Lower lobe of right lung (tissue), 2 donors: Measurements from ENCODE around the gene SMG6. TPM values are rescaled to one million over a fixed set of nuclear protein-coding genes. Genes with fewer than 3 reads are reported as not detected.

Experiments used
- ATAC-seq, 2 donors: fragments of 200-7000 bp; cut with Tn5 transposase; one replicate each; pipeline ENCODE4 v1.9.1; 2020 to 2022; ENCODE audit warnings: mild to moderate bottlenecking in 2 of 2, moderate library complexity in 2 of 2
- DNase-seq: peaks from one replicate; pipeline ENCODE4 v3.0.0-alpha.2; 2020
- H3K27ac ChIP-seq: fragments of 200-600 bp; one replicate; pipeline ENCODE4 v1.8.0; 2022
- H3K27me3 ChIP-seq: fragments of 200-600 bp; one replicate; pipeline ENCODE4 v1.8.0; 2022; ENCODE audit warnings: low read depth
- H3K36me3 ChIP-seq: fragments of 200-600 bp; one replicate; pipeline ENCODE4 v1.8.0; 2022; ENCODE audit warnings: mild to moderate bottlenecking
- H3K4me1 ChIP-seq: fragments of 200-600 bp; one replicate; pipeline ENCODE4 v1.8.0; 2022
- H3K4me3 ChIP-seq: fragments of 200-600 bp; one replicate; pipeline ENCODE4 v1.8.0; 2022; ENCODE audit warnings: mild to moderate bottlenecking
- H3K9me3 ChIP-seq: fragments of 200-600 bp; one replicate; pipeline ENCODE4 v1.8.0; 2022
- intact Hi-C: fragments of 100-400 bp; cut with DNase I; formaldehyde crosslinking; loops from one replicate; pipeline ENCODE4 v1.11.0; 2022
- total RNA-seq: library from RNA; stranded (reverse); fragmentation: NEBNext Ultra II Directional; extraction: Animal tissue kit (Norgen Biotek cat#: 25700); gene quantifications from one replicate; pipeline ENCODE4 v1.2.1, GENCODE V29; 2021
- TF ChIP-seq, protein P1 (sequence below): fragments of 200-600 bp; IDR thresholded peaks from one replicate; pipeline ENCODE4 v1.8.0; 2022; ENCODE audit warnings: antibody characterized with exemption, mild to moderate bottlenecking
- donor health status: DM: no; HTN: yes; CAD: no; lungs with severe emphysema.

SMG6 gene
- total RNA-seq, 1 donor from 2014 or later: 33.8 TPM

DNA sequence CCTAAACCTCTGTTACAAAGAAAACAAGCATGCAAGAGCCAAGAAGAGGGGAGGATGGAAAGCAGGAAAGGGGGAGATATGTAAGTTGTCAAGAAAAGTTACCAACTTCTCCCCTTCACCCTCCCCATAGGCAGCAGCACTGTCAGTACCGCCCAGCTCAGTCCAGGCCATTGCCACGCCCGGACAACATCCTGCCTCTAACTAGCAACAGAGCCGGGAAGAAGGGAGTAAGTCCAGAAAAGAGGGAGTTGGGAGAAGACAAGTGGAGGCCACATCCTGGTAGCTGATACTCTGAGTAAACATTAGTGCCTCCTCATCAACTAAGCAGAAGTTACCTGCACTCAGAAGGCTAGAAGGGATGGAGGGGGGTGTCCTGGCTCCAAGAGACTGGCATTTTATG, 113.6 kb downstream of the SMG6 start:
- TF ChIP-seq, protein P1, sequence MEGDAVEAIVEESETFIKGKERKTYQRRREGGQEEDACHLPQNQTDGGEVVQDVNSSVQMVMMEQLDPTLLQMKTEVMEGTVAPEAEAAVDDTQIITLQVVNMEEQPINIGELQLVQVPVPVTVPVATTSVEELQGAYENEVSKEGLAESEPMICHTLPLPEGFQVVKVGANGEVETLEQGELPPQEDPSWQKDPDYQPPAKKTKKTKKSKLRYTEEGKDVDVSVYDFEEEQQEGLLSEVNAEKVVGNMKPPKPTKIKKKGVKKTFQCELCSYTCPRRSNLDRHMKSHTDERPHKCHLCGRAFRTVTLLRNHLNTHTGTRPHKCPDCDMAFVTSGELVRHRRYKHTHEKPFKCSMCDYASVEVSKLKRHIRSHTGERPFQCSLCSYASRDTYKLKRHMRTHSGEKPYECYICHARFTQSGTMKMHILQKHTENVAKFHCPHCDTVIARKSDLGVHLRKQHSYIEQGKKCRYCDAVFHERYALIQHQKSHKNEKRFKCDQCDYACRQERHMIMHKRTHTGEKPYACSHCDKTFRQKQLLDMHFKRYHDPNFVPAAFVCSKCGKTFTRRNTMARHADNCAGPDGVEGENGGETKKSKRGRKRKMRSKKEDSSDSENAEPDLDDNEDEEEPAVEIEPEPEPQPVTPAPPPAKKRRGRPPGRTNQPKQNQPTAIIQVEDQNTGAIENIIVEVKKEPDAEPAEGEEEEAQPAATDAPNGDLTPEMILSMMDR: no peak
- peak in 1 of 2 donors; percentile 11 for ATAC-seq
- H3K27ac ChIP-seq: peak overlapping the region; percentile 66
- intact Hi-C loops: no loop called here
- no peak for DNase-seq
- H3K4me3 ChIP-seq: no peak overlapping the region
- no peaks in the 10 kb centered on the region for H3K9me3 ChIP-seq
- H3K27me3 ChIP-seq: no peaks in the 10 kb centered on the region
- H3K4me1 ChIP-seq: peaks cover 53% of the 10 kb centered on the region
- H3K36me3 ChIP-seq: peaks cover 25% of the 10 kb centered on the region

DNA sequence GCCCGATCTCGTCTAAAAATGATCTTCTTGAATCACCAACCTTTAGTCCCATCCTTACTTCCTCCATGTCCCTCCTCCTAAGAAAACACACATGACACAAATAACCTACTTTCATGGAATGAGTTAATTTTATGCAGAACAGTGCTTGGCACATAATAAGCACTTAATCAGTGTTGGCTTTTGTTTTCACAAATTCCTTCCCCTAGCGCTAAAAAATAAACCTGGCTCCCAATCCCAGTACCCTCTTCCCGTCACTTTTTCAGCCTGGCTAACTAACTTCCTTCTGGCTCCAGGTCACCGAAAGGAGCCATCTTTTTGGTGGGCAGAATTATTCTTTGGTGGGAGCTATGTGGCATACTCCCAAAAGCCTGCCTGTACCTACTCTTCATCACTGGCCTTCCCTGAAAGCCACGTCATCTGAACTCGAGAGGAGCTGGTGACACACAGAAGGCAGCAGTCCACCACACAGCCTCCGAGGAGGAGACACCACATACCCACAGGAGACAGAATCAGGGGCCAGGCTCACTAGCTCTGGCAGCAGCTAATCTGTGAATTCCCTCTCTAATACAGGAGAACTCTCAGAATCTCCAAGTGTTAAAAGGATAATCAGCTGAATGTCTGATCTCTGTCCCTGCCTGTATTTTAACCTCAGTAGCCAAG, 114.5 kb downstream of the SMG6 start:
- no peak for DNase-seq
- Histone ChIP-seq H3K27ac (peak overlapping the region; percentile 66), H3K36me3 (peaks cover 25% of the 10 kb centered on the region), H3K9me3 (no peaks in the 10 kb centered on the region), H3K4me3 (no peak overlapping the region), H3K4me1 (peaks cover 49% of the 10 kb centered on the region), H3K27me3 (no peaks in the 10 kb centered on the region)
- intact Hi-C loops: no loop called here
- ATAC-seq: no peak
- TF ChIP-seq, protein P1: no peak

DNA sequence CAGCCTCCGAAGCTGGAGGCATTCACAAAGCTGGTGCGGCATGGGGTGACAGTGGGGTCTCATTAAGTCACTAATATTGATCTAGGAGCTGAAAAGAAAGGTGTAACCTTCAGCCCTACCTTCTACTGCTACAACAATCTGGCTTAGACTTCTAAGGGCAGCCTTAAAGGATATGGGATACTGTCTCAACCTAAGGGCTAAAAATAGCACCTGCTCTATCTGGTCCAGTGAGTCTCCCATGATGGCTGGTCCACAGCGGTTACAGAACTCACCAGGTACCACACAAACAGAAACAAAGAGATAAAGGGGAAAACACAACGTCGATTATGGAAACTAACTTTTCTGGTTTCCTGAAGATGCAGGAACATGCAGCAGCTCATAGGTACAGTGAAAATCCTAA, 115.8 kb downstream of the SMG6 start:
- Histone ChIP-seq H3K36me3 (peaks cover 20% of the 10 kb centered on the region), H3K27ac (no peak overlapping the region), H3K4me3 (no peak overlapping the region), H3K27me3 (no peaks in the 10 kb centered on the region), H3K4me1 (peaks cover 45% of the 10 kb centered on the region), H3K9me3 (no peaks in the 10 kb centered on the region)
- ATAC-seq: no peak
- no peak for DNase-seq
- intact Hi-C loops: no loop called here
- TF ChIP-seq, protein P1: no peak

DNA sequence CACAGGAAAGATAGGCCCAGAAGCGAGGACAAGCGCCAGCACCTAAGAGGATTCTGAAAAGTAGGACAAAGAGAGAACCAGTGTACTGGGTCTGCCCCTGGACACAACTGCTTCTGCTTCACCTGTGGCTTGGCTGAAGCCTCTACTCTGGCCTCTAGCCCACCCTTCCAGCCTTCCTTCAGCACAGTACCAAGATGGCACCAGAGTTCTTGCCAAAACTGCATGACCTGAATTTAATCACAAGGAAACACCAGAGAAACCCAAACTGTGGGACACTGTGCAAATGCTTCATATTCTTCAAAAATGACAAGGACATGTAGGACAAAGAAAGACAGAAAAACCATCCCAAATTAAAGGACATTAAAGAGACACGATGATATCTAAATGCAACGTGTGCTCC, 116.6 kb downstream of the SMG6 start:
- H3K36me3 ChIP-seq: peaks cover 20% of the 10 kb centered on the region
- TF ChIP-seq, protein P1: no peak

DNA sequence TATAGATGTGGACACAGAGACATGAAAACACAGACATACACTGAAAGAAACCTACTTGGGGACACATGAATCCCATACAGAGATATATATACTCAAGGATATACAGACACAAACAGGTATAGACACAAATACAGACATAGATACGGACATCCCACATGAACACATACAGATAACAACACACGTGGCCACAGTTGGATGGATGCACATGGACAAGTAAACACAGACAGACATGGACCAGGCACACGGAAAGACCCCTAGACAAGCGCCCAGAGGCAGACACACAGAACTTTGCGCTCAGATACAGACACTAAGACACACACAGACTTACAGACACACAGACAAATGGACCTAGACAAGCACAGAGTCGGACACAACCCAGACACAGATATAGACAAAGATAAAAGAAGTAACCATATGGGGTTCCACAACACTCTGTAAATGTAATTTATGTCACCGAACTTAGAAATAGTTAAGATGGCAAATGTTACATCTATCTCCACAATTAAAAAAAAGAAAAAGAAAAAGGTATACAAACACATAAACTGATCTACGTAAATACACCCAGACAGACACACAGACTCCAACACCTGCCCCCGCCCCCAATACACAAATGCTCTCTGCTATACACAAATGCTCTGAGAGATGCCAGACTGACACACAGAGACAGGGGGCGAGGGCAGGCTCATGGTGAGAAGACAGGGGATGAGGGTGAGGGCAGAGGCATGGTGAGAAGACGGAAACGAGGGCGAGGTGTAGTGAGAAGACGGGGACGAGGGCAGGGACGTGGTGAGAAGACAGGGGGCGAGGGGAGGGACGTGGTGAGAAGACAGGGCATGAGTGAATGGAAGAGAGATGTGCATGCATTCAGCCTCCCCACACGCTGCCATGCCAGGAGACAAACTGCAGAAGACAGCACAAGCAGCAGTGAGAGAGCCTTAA, 118.3 kb downstream of the SMG6 start:
- Histone ChIP-seq H3K4me1 (peaks cover 45% of the 10 kb centered on the region), H3K27ac (no peak overlapping the region), H3K36me3 (peaks cover 20% of the 10 kb centered on the region), H3K27me3 (no peaks in the 10 kb centered on the region), H3K4me3 (no peak overlapping the region), H3K9me3 (no peaks in the 10 kb centered on the region)
- ATAC-seq: no peak
- DNase-seq: no peak
- TF ChIP-seq, protein P1: no peak
- intact Hi-C loops: no loop called here

More for the DNA sequence above, 116.6 kb downstream of the SMG6 start:
- Histone ChIP-seq H3K27me3 (no peaks in the 10 kb centered on the region), H3K27ac (no peak overlapping the region), H3K4me3 (no peak overlapping the region), H3K4me1 (peaks cover 45% of the 10 kb centered on the region), H3K9me3 (no peaks in the 10 kb centered on the region)
- intact Hi-C loops: no loop called here
- no peak for DNase-seq
- no peak for ATAC-seq
